Heart right ventricle (tissue), 16 donors: ENCODE results near the gene GARIN1A. TPM values are rescaled to one million over a fixed set of nuclear protein-coding genes. Genes with fewer than 3 reads are reported as not detected.

Source experiments
- ATAC-seq, 8 donors: fragments of 200-7000 bp; cut with Tn5 transposase; one replicate each; pipeline ENCODE4 v1.9.1; 2020; ENCODE audit warnings: mild to moderate bottlenecking in 8 of 8, moderate library complexity in 8 of 8, moderate number of reproducible peaks in 1 of 8
- DNase-seq, 2 donors: peaks; one replicate each; pipeline ENCODE4 v3.0.0-alpha.2; 2020
- H3K27ac ChIP-seq, 10 donors: fragments of 200-600 bp; sonication (generic) in 2 of 10; one replicate each; pipeline versions ENCODE4 v1.5.0 to v1.8.0; 2020 to 2022; ENCODE audit warnings: mild to moderate bottlenecking in 3 of 10
- H3K27me3 ChIP-seq, 7 donors: fragments of 200-600 bp; one replicate each; pipeline ENCODE4 v1.8.0; 2021 to 2022; ENCODE audit warnings: mild to moderate bottlenecking in 2 of 7
- H3K36me3 ChIP-seq, 9 donors: fragments of 200-600 bp; sonication (generic) in 1 of 9; one replicate each; pipeline versions ENCODE4 v1.5.0 to v1.8.0; 2020 to 2022; ENCODE audit warnings: mild to moderate bottlenecking in 2 of 9
- H3K4me1 ChIP-seq, 9 donors: fragments of 200-600 bp; sonication (generic) in 1 of 9; one replicate each; pipeline versions ENCODE4 v1.5.0 to v1.8.0; 2020 to 2022; ENCODE audit warnings: mild to moderate bottlenecking in 4 of 9
- H3K4me3 ChIP-seq, 10 donors: fragments of 200-600 bp; sonication (generic) in 2 of 10; one replicate each; pipeline versions ENCODE4 v1.5.0 to v1.8.0; 2020 to 2022; ENCODE audit warnings: mild to moderate bottlenecking in 7 of 10, moderate library complexity in 2 of 10
- H3K9me3 ChIP-seq, 11 donors: fragments of 200-600 bp in 10 of 11; sonication (generic) in 2 of 11; one replicate each; pipeline versions ENCODE4 v1.5.0 to v1.8.0; 2013 to 2022; ENCODE audit warnings: mild to moderate bottlenecking in 2 of 11, control low read depth in 1 of 11, moderate library complexity in 1 of 11
- WGBS, 2 donors: extraction: QIAGEN DNeasy Blood & Tissue Kit; methylation state at CpG; one replicate each; pipeline ENCODE4 v1.1.7; 2013; ENCODE audit warnings: inconsistent platforms in 1 of 2; 5-methylcytosine and 5-hydroxymethylcytosine counted together
- intact Hi-C, 10 donors: fragments of 100-400 bp; cut with DNase I; formaldehyde crosslinking; loops; one replicate each; pipeline versions ENCODE4 v1.11.1 to v1.14.2; 2022
- polyA plus RNA-seq, 2 donors: library from polyadenylated mRNA; stranded (reverse); fragments of 200-250 nt; gene quantifications; one replicate each; pipeline ENCODE4 v1.2.3, GENCODE V29; 2013
- total RNA-seq, 10 donors: library from RNA; stranded (reverse); fragmentation: NEBNext Ultra II Directional in 3 of 10; extraction: Animal tissue kit (Norgen Biotek cat#: 25700) in 3 of 10; gene quantifications; one replicate each; pipeline versions ENCODE4 v1.2.1 to v1.2.4, GENCODE V29; 2021 to 2023
- TF ChIP-seq, protein P1 (sequence below), 9 donors: fragments of 200-600 bp; sonication (generic) in 2 of 9; IDR thresholded peaks; one replicate each; pipeline versions ENCODE4 v1.5.0 to v1.8.0; 2021 to 2022; ENCODE audit warnings: antibody characterized with exemption in 9 of 9, mild to moderate bottlenecking in 5 of 9, moderate library complexity in 1 of 9
- donor health status: Arrhythmogenic right ventricular cardiomyopathy.
- donor health status: ischemic (EF 13 %, LVEDD 7.1; RV severe dilation, severe dysfunction).
- donor health status: healthy with polysubstance abuse.
- donor health status: DM: no; HTN: yes; CAD: no.
- donor health status: DM: no; HTN: no; CAD: no.
- donor health status: ischemic (EF 25% LVEDD 6.9; RV normal size, moderate dysfunction).
- donor health status: ischemic (EF 25% LVEDD 5.7; RV mildly dilated, moderate dysfunction).
- donor health status: healthy.
- donor health status: DM: yes; HTN: yes; CAD: no.
- donor health status: Ischemic cardiomyopathy.
- donor health status: ischemic (EF 35%, LVEDD 5.7; RV mildly dilated, moderate dysfunction).
- donor health status: nonischemic (EF 11% LVEDD 7.7; RV severe dilation, severe dysfunction).
- donor health status: DM: yes; HTN: yes; CAD: no.
- donor health status: PGD.
- donor health status: ischemic (EF 29% LVEDD 5.4; RV normal size, mild dysfunction).
- donor health status: nonischemic (EF 23%, LVEDD 6.1; RV moderate dilation, normal function).

Gene GARIN1A
- total and polyA plus RNA-seq, 12 donors, result 0.74 to 13.7 (median 2.7) TPM

DNA sequence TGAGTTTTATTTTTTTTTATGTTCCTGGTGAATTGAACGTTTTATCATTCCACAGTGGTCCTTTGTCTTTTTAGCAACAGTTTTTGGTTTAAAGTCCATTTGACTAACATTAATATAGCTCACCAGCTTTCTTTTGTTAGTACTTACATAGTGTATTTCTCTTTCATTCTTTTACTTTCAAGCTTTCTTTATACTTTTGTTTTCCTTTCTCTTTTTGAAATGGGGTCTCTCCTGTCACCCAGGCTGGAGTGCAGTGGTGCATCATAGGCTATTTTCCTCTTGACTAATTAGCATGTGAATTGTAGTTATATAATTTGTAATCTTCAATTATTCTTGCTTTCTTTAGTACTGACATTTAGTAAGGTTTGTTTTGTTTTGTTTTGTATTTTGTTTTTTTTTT is 27.8 kb downstream of the GARIN1A start:
- H3K27me3 ChIP-seq, result peaks cover 0 to 59% (median 43%) of the 10 kb centered on the region in 7 donors
- intact Hi-C loops, result no loop called here
- no peak overlapping the region for H3K27ac ChIP-seq
- H3K4me1 ChIP-seq, result peaks cover 0 to 10% (median 6%) of the 10 kb centered on the region in 9 donors
- no peaks in the 10 kb centered on the region for H3K36me3 ChIP-seq
- ATAC-seq, result no peak
- no peaks in the 10 kb centered on the region for H3K9me3 ChIP-seq
- DNase-seq, result no peak
- TF ChIP-seq, protein P1, sequence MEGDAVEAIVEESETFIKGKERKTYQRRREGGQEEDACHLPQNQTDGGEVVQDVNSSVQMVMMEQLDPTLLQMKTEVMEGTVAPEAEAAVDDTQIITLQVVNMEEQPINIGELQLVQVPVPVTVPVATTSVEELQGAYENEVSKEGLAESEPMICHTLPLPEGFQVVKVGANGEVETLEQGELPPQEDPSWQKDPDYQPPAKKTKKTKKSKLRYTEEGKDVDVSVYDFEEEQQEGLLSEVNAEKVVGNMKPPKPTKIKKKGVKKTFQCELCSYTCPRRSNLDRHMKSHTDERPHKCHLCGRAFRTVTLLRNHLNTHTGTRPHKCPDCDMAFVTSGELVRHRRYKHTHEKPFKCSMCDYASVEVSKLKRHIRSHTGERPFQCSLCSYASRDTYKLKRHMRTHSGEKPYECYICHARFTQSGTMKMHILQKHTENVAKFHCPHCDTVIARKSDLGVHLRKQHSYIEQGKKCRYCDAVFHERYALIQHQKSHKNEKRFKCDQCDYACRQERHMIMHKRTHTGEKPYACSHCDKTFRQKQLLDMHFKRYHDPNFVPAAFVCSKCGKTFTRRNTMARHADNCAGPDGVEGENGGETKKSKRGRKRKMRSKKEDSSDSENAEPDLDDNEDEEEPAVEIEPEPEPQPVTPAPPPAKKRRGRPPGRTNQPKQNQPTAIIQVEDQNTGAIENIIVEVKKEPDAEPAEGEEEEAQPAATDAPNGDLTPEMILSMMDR (IDR thresholded peaks at IDR 0.05), result no peak
- 73 to 76% methylated on average over 1 of the region's 1 CpG for WGBS, 2 donors
- no peak overlapping the region for H3K4me3 ChIP-seq

DNA sequence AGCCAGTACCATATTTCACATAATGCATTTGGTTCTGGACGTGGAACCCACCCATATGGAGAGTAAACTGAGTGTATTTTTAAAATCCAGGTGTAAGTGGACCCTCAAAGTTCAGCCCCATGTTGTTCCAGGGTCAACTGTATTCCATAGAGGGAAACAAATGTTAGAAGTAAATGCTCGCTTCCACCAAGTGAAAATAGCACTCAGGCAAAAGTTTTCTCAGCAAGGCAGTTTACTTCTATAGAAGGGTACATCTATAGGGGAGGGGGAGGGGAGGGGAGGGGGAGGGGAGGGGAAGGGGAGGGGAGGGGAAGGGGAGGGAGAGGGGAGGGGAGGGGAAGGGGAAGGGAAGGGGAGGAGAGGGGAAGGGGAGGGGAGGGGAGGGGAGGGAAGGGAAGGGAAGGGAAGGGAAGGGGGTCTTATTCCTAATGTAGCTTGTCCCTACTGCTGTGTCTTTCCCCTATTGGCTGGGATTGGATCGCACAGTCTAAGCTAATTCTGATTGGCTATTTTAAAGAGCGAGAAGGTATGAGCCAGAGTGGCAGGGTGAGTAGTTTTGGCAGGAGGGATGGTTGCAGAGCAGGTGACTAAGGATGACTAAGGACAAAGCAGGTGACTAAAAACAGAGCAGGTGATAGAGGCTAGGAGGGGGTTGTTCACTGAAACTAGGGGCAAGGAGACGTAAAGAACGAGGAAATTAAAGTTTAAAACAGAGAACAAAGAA is 29.1 kb downstream of the GARIN1A start:
- peaks cover 0 to 18% (median 6%) of the 10 kb centered on the region in 9 donors for H3K4me1 ChIP-seq
- no peaks in the 10 kb centered on the region for H3K9me3 ChIP-seq
- peaks cover 0 to 48% (median 43%) of the 10 kb centered on the region in 7 donors for H3K27me3 ChIP-seq
- no peak overlapping the region for H3K4me3 ChIP-seq
- ATAC-seq (no peak), DNase-seq (no peak)
- 83 to 87% methylated on average over 6 of the region's 6 CpGs for WGBS, 2 donors
- intact Hi-C loops, result no loop called here
- no peaks in the 10 kb centered on the region for H3K36me3 ChIP-seq
- TF ChIP-seq, protein P1 (IDR thresholded peaks at IDR 0.05), result no peak
- no peak overlapping the region for H3K27ac ChIP-seq

DNA sequence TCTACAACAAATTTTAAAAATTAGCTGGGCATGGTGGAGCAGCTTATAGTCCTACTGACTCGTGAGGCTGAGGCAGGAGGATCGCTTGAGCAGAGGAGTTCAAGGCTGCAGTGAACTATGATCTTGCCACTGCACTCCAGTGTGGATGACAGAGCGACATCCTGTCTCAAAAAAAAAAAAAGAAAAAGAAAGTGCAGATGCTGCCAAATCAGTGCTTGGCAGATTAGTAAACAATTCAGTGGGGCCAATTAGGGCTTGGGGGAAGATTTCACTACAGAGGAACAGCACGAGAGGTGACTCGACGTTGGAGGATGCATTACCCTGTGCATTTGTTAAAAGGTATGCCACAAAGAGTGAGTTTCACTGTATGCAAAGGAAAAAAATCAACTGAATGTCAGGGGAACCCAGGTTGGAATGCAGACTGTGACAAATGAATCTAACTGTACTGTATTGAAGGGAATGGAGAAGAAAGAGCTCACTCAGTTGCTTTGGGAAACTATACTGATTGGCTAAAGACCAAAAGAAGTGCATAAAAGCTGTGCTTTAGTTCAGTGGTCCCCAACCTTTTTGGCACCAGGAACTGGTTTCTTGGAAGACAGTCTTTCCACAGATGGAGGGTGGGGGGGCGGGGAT is 31.6 kb downstream of the GARIN1A start:
- intact Hi-C loops, result no loop called here
- ATAC-seq, result no peak
- H3K9me3 ChIP-seq, result no peaks in the 10 kb centered on the region
- TF ChIP-seq, protein P1 (IDR thresholded peaks at IDR 0.05), result no peak
- no peak overlapping the region for H3K4me3 ChIP-seq
- peaks cover 0 to 23% (median 21%) of the 10 kb centered on the region in 7 donors for H3K27me3 ChIP-seq
- DNase-seq, result no peak
- H3K4me1 ChIP-seq, result peaks cover 0 to 9% (median 0%) of the 10 kb centered on the region in 9 donors
- 47 to 67% methylated on average over 7 of the region's 7 CpGs for WGBS, 2 donors
- no peak overlapping the region for H3K27ac ChIP-seq
- H3K36me3 ChIP-seq, result no peaks in the 10 kb centered on the region

- TF ChIP-seq, protein P1 (IDR thresholded peaks at IDR 0.05), result no peak
- WGBS, 2 donors, result 68% methylated on average over 3 of the region's 3 CpGs
- ATAC-seq, result no peak
Observed at GRCh38 chr7:128705891-128706333, 33.8 kb downstream of the GARIN1A start.

More at GRCh38 chr7:128705891-128706333, 33.8 kb downstream of the GARIN1A start:
- Histone ChIP-seq H3K27ac (no peak overlapping the region), H3K36me3 (no peaks in the 10 kb centered on the region), H3K4me3 (no peak overlapping the region), H3K9me3 (no peaks in the 10 kb centered on the region), H3K4me1 (peaks cover 0 to 9% (median 0%) of the 10 kb centered on the region in 9 donors), H3K27me3 (peaks cover 0 to 1% (median under 1%) of the 10 kb centered on the region in 7 donors)
- DNase-seq, result no peak
- intact Hi-C loops, result no loop called here
